Measurements from ENCODE around the gene PRKCH.

GRCh38 chr14:61524211-61524806 lies 202.9 kb downstream of the PRKCH start:
- TF ChIP-seq EZH2 (IDR thresholded peaks at IDR 0.05; ENCODE audit: insufficient read depth, poor library complexity, severe bottlenecking), result no peak
- TF ChIP-seq EZH2phosphoT487 (IDR thresholded peaks at IDR 0.05; ENCODE audit: insufficient read depth, low read depth), result no peak

Measured in GM23248 (cell line).